Fibroblast of mammary gland (primary cell): ENCODE data around the gene KBTBD13.

Experiments used
- DNase-seq: peaks from one replicate; pipeline ENCODE4 v3.0.0-alpha.2; 2010; ENCODE audit warnings: low read depth
- H3K4me3 ChIP-seq: 2 replicates; pipeline ENCODE4 v1.5.1; 2011; ENCODE audit warnings: low read depth, mild to moderate bottlenecking, low read length, moderate library complexity; ENCODE audit not compliant: control insufficient read depth
- TF ChIP-seq, protein P1 (sequence below): conservative IDR thresholded peaks from 2 replicates; pipeline ENCODE4 v1.5.1; 2011; ENCODE audit warnings: low read depth, low read length, inconsistent platforms; ENCODE audit not compliant: control insufficient read depth, insufficient read depth

The KBTBD13 gene

DNA sequence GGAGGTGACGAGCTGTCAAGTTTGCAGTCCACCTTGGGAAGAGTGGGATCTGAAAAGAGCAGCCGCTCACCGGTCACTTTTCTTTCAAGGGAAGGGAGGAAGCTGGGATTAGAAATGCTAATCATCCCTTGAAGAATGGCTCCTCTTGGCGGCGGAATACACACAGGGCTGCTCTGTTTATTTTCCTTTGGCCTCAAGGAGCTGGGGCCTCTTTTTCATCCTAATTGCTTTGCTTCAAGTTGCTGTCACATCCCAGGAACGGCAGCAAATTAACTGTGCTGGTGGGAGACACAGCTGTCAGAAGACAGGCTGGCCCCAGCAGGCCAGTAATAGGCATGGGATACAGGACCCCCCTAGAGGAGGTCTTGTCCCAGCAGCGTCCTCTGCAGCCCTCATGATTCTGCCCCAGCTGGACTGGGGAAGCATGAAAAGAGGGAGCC lies 6.7 kb downstream of the KBTBD13 start:
- no peak overlapping the region for H3K4me3 ChIP-seq
- TF ChIP-seq, protein P1, sequence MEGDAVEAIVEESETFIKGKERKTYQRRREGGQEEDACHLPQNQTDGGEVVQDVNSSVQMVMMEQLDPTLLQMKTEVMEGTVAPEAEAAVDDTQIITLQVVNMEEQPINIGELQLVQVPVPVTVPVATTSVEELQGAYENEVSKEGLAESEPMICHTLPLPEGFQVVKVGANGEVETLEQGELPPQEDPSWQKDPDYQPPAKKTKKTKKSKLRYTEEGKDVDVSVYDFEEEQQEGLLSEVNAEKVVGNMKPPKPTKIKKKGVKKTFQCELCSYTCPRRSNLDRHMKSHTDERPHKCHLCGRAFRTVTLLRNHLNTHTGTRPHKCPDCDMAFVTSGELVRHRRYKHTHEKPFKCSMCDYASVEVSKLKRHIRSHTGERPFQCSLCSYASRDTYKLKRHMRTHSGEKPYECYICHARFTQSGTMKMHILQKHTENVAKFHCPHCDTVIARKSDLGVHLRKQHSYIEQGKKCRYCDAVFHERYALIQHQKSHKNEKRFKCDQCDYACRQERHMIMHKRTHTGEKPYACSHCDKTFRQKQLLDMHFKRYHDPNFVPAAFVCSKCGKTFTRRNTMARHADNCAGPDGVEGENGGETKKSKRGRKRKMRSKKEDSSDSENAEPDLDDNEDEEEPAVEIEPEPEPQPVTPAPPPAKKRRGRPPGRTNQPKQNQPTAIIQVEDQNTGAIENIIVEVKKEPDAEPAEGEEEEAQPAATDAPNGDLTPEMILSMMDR = peak; percentile 16
- peak; percentile 26 for DNase-seq

- DNase-seq = no peak
- no peak overlapping the region for H3K4me3 ChIP-seq
- TF ChIP-seq, protein P1 = no peak
Observed at GRCh38 chr15:65084500-65085206, 8.1 kb downstream of the KBTBD13 start.

DNA sequence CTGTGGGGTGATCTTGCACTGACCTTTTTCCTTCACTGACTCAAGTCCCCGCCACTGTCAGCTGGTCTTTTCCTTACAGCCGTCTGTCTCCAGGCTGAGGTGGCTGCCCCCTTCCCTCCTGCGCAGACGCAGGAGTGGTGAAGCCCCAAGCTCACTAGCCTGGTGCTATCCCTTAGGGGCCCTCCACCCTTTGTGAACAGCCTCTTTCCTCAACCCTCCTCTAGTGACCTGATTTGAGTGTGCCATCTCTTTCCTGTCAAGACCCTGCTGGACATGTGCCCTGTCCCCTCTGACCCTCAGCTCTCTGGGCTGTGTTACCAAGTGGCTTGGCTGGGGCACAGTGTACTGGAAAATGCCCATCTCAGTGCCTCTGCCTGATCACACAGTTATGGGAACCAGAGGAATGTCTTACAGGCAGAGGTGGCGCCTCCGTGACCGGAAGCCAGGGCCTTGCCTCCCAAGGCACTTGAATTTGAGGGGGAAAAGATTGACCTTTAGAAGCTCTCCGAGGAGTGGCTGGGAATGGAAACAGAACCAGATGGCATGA lies 8.7 kb downstream of the KBTBD13 start:
- TF ChIP-seq, protein P1 = no peak
- no peak for DNase-seq
- H3K4me3 ChIP-seq = no peak overlapping the region

GRCh38 chr15:65085990-65086679 lies 9.6 kb downstream of the KBTBD13 start:
- TF ChIP-seq, protein P1 = peak; percentile 56
- H3K4me3 ChIP-seq = no peak overlapping the region
- no peak for DNase-seq

- no peak overlapping the region for H3K4me3 ChIP-seq
- no peak for DNase-seq
- TF ChIP-seq, protein P1 = peak; percentile 7
Observed at GRCh38 chr15:65086680-65087111, 10.2 kb downstream of the KBTBD13 start.

DNA sequence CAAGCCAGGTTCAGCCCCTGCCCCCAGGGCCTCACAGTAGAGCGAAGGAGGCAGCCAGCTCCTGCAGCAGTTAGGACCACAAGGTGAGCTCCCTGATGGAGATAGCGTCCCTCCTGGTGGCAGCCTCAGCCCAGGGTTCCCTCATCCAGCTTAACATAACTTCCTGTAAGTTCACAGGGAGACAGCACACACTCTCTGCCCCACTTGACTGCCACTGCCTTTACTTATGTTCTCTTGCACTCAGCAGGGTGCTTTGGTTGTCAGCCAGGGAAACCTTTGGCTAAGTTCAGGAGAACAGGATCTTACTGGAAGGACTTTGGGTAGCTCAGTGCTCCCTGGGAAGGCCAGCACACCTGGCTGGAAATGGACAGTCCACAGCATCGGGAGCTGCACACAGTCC lies 10.9 kb downstream of the KBTBD13 start:
- TF ChIP-seq, protein P1 = no peak
- DNase-seq = no peak
- H3K4me3 ChIP-seq = no peak overlapping the region
